ENCODE measurements around the gene RHOT2. TPM values are rescaled to one million over a fixed set of nuclear protein-coding genes. Genes with fewer than 3 reads are reported as not detected.

The RHOT2 gene
- total and polyA plus RNA-seq, 3 experiments from 2014 or later, result 49.6 to 151 (median 140) TPM

- H3K9me3 Mint-ChIP-seq, result no peaks in the 10 kb centered on the region
- ChIA-PET CTCF (no interaction called here), POLR2A (interaction anchor here (1.2 kb wide), 1 partner anchor 9 kb away, joined by 4 read pairs; no protein-coding TSS in a partner anchor)
- H3K9me3 ChIP-seq (ENCODE audit: low read length), result no peaks in the 10 kb centered on the region
- peaks cover 13 to 37% (median 17%) of the 10 kb centered on the region in 3 donors for H3K4me1 Mint-ChIP-seq
- no peak overlapping the region for H3K4me3 ChIP-seq (ENCODE audit: low read length)
- peaks cover 8% of the 10 kb centered on the region for H3K36me3 ChIP-seq (ENCODE audit: insufficient read depth, low read length)
- no peak overlapping the region for H3K27ac ChIP-seq (ENCODE audit: low read depth, low read length)
- peaks cover 0 to 6% of the 10 kb centered on the region in 2 donors for H3K27me3 Mint-ChIP-seq
- H3K27me3 ChIP-seq (ENCODE audit: insufficient read depth, low read length, poor library complexity, severe bottlenecking), result no peaks in the 10 kb centered on the region
- H3K4me1 ChIP-seq (ENCODE audit: insufficient read depth, low read length), result peaks cover 24% of the 10 kb centered on the region
- H3K4me3 Mint-ChIP-seq, result no peak overlapping the region
- H3K36me3 Mint-ChIP-seq, result peaks cover 0 to 31% (median 2%) of the 10 kb centered on the region in 3 donors
- H3K27ac Mint-ChIP-seq, result no peak overlapping the region
- DNase-seq, result no peak
These were observed 9.6 kb downstream of the RHOT2 start for GRCh38 chr16:677316-678190.

- Mint-ChIP-seq H3K27me3 (peaks cover 0 to 6% of the 10 kb centered on the region in 2 donors), H3K27ac (peak overlapping the region in 1 of 8 donors; percentile 79)
- CTCF ChIA-PET, result interaction anchor here (1.3 kb wide), 1 partner anchor 11 kb away, joined by 7 read pairs; the partner anchor contains the start of gene RHOT2
These were observed 10.4 kb downstream of the RHOT2 start for GRCh38 chr16:678209-678857.

GRCh38 chr16:678858-679813 is 11.2 kb downstream of the RHOT2 start:
- Histone ChIP-seq H3K36me3 (ENCODE audit: insufficient read depth, low read length) (peaks cover 8% of the 10 kb centered on the region), H3K27me3 (ENCODE audit: insufficient read depth, low read length, poor library complexity, severe bottlenecking) (no peaks in the 10 kb centered on the region), H3K4me3 (ENCODE audit: low read length) (peak overlapping the region; percentile 51), H3K27ac (ENCODE audit: low read depth, low read length) (peak overlapping the region; percentile 24), H3K4me1 (ENCODE audit: insufficient read depth, low read length) (peaks cover 32% of the 10 kb centered on the region), H3K9me3 (ENCODE audit: low read length) (no peaks in the 10 kb centered on the region)
- peak; percentile 52 to 74 (median 56) for DNase-seq
- Mint-ChIP-seq H3K4me1 (peaks cover 13 to 50% (median 20%) of the 10 kb centered on the region in 3 donors), H3K27me3 (peaks cover 0 to 6% of the 10 kb centered on the region in 2 donors), H3K36me3 (peaks cover 0 to 30% (median 3%) of the 10 kb centered on the region in 3 donors), H3K27ac (peak overlapping the region in 7 of 8 donors; percentile 66 to 86 (median 79)), H3K9me3 (no peaks in the 10 kb centered on the region), H3K4me3 (peak overlapping the region; percentile 80 to 92 (median 81))
- ChIA-PET CTCF (interaction anchor here (0.6 to 1.3 kb wide), 3 partner anchors 12 to 43 kb away, joined by 3 to 7 read pairs (median 4); partner anchors contain the start of genes METTL26 and RHOT2), POLR2A (interaction anchor here (1.1 to 1.9 kb wide), 3 partner anchors 10 to 43 kb away, joined by 4 to 7 read pairs (median 5); partner anchors contain the start of gene METTL26)

More at GRCh38 chr16:678209-678857, 10.4 kb downstream of the RHOT2 start:
- Mint-ChIP-seq H3K9me3 (no peaks in the 10 kb centered on the region), H3K4me1 (peaks cover 13 to 45% (median 20%) of the 10 kb centered on the region in 3 donors), H3K4me3 (peak overlapping the region in 2 of 7 donors; percentile 35 to 92), H3K36me3 (peaks cover 0 to 28% (median 3%) of the 10 kb centered on the region in 3 donors)
- H3K4me3 ChIP-seq (ENCODE audit: low read length), result no peak overlapping the region
- no peaks in the 10 kb centered on the region for H3K27me3 ChIP-seq (ENCODE audit: insufficient read depth, low read length, poor library complexity, severe bottlenecking)
- H3K36me3 ChIP-seq (ENCODE audit: insufficient read depth, low read length), result peaks cover 8% of the 10 kb centered on the region
- DNase-seq, result no peak
- POLR2A ChIA-PET, result interaction anchor here (1.1 to 1.2 kb wide), 2 partner anchors 9 to 17 kb away, joined by 4 to 5 read pairs; no protein-coding TSS in a partner anchor
- H3K4me1 ChIP-seq (ENCODE audit: insufficient read depth, low read length), result peaks cover 28% of the 10 kb centered on the region
- no peak overlapping the region for H3K27ac ChIP-seq (ENCODE audit: low read depth, low read length)
- H3K9me3 ChIP-seq (ENCODE audit: low read length), result no peaks in the 10 kb centered on the region

DNA sequence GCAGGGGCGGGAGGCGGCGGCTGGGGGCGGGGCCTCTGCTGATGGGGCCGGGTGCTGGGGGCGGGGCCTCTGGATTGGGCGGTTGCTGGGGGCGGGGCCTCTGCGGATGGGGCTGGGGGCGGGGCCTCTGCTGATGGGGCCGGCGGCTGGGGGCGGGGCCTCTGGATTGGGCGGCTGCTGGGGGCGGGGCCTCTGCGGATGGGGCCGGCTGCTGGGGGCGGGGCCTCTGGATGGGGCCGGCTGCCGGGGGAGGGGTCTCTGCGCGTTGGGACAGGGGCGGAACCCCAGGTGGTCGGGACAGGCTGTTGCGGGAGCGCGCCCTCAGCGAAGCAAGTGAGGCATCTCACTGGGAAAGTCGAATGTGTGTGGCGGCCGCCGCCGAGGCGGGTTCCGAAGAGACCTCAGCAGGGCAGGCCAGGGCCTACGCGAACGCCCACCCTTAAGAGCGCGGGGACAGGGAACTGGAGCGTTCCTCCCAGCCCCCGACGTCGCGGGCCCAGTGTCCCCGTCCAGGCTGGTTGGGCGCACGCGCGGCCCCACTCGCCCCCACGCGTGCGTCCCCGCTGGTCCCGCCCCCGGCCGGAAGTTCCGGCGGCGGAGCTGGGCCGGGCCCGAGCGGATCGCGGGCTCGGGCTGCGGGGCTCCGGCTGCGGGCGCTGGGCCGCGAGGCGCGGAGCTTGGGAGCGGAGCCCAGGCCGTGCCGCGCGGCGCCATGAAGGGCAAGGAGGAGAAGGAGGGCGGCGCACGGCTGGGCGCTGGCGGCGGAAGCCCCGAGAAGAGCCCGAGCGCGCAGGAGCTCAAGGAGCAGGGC is 12.1 kb downstream of the RHOT2 start, which contains the start of gene STUB1:
Gene STUB1, plus strand, starts transcription at position 597 of the 811 bp plus-strand sequence. Its CDS starts 116 bp downstream, at position 713.
- peak; percentile 81 to 91 (median 85) for DNase-seq
- Mint-ChIP-seq H3K27ac (peak within 1 kb of the TSS; percentile 50 to 94 (median 82)), H3K4me3 (peak within 1 kb of the TSS; percentile 80 to 91 (median 82)), H3K27me3 (peaks cover 0 to 2% of the 10 kb centered on the region in 2 donors), H3K4me1 (peaks cover 13 to 52% (median 20%) of the 10 kb centered on the region in 3 donors), H3K36me3 (peaks cover 0 to 31% (median 3%) of the 10 kb centered on the region in 3 donors), H3K9me3 (no peaks in the 10 kb centered on the region)
- H3K27me3 ChIP-seq (ENCODE audit: insufficient read depth, low read length, poor library complexity, severe bottlenecking), result no peaks in the 10 kb centered on the region
- ChIA-PET CTCF (interaction anchor here (0.8 to 1.8 kb wide), 5 partner anchors 10 to 31 kb away, joined by 3 to 8 read pairs (median 3); partner anchors contain the start of genes RHOT2, WDR24 and WDR90), POLR2A (interaction anchor here (0.9 to 1.9 kb wide), 7 partner anchors 10 to 108 kb away, joined by 3 to 15 read pairs (median 5); partner anchors contain the start of genes HAGHL, METTL26, RHOT2 and RPUSD1)
- peaks cover 8% of the 10 kb centered on the region for H3K36me3 ChIP-seq (ENCODE audit: insufficient read depth, low read length)
- no peaks in the 10 kb centered on the region for H3K9me3 ChIP-seq (ENCODE audit: low read length)
- H3K4me1 ChIP-seq (ENCODE audit: insufficient read depth, low read length), result peaks cover 32% of the 10 kb centered on the region
- peak within 1 kb of the TSS; percentile 67 for H3K4me3 ChIP-seq (ENCODE audit: low read length)
- H3K27ac ChIP-seq (ENCODE audit: low read depth, low read length), result peak within 1 kb of the TSS; percentile 72

- Histone ChIP-seq H3K27ac (ENCODE audit: low read depth, low read length) (peak overlapping the region; percentile 72), H3K4me1 (ENCODE audit: insufficient read depth, low read length) (peaks cover 35% of the 10 kb centered on the region), H3K4me3 (ENCODE audit: low read length) (peak overlapping the region; percentile 67), H3K9me3 (ENCODE audit: low read length) (no peaks in the 10 kb centered on the region), H3K36me3 (ENCODE audit: insufficient read depth, low read length) (peaks cover 8% of the 10 kb centered on the region), H3K27me3 (ENCODE audit: insufficient read depth, low read length, poor library complexity, severe bottlenecking) (no peaks in the 10 kb centered on the region)
- Mint-ChIP-seq H3K27ac (peak overlapping the region in 4 of 8 donors; percentile 9 to 94 (median 78)), H3K9me3 (no peaks in the 10 kb centered on the region), H3K27me3 (no peaks in the 10 kb centered on the region), H3K4me1 (peaks cover 13 to 49% (median 20%) of the 10 kb centered on the region in 3 donors), H3K36me3 (peaks cover 0 to 31% (median 3%) of the 10 kb centered on the region in 3 donors), H3K4me3 (peak overlapping the region; percentile 62 to 88 (median 80))
- CTCF ChIA-PET, result interaction anchor here (0.8 to 1.8 kb wide), 5 partner anchors 9 to 31 kb away, joined by 3 to 8 read pairs (median 3); partner anchors contain the start of genes RHOT2, WDR24 and WDR90
- DNase-seq, result no peak
- POLR2A ChIA-PET, result interaction anchor here (0.9 to 1.9 kb wide), 7 partner anchors 10 to 107 kb away, joined by 3 to 15 read pairs (median 5); partner anchors contain the start of genes HAGHL, METTL26, RHOT2 and RPUSD1
These were observed 12.7 kb downstream of the RHOT2 start for GRCh38 chr16:680625-680945.

DNA sequence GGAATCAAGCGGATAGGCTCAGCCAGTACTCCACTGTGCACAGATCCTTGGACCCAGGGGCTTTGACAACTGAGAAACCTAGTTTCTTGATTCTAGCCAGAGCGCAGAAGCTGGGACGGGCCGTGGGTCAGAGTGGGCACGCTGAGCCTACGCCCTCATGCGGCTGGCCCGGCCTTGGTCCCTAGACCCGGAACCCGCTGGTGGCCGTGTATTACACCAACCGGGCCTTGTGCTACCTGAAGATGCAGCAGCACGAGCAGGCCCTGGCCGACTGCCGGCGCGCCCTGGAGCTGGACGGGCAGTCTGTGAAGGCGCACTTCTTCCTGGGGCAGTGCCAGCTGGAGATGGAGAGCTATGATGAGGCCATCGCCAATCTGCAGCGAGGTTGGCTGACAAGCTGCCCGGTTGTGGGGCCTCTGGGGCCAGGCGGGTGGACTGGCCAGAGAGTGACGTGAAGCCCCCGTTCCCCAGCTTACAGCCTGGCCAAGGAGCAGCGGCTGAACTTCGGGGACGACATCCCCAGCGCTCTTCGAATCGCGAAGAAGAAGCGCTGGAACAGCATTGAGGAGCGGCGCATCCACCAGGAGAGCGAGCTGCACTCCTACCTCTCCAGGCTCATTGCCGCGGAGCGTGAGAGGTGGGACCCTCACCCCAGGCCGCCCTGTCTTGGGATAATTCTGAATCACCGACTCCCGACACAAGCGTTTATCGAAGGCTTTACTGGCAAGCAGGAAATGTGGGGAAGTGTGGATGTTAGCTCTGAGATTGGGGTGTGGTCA is 13.2 kb downstream of the RHOT2 start:
- Mint-ChIP-seq H3K27ac (peak overlapping the region in 5 of 8 donors; percentile 9 to 94 (median 77)), H3K36me3 (peaks cover 0 to 32% (median 3%) of the 10 kb centered on the region in 3 donors), H3K4me3 (peak overlapping the region; percentile 62 to 88 (median 78)), H3K4me1 (peaks cover 13 to 55% (median 20%) of the 10 kb centered on the region in 3 donors), H3K27me3 (no peaks in the 10 kb centered on the region), H3K9me3 (no peaks in the 10 kb centered on the region)
- Histone ChIP-seq H3K9me3 (ENCODE audit: low read length) (no peaks in the 10 kb centered on the region), H3K4me3 (ENCODE audit: low read length) (peak overlapping the region; percentile 67), H3K4me1 (ENCODE audit: insufficient read depth, low read length) (peaks cover 36% of the 10 kb centered on the region), H3K27me3 (ENCODE audit: insufficient read depth, low read length, poor library complexity, severe bottlenecking) (no peaks in the 10 kb centered on the region), H3K36me3 (ENCODE audit: insufficient read depth, low read length) (peaks cover 8% of the 10 kb centered on the region), H3K27ac (ENCODE audit: low read depth, low read length) (peak overlapping the region; percentile 72)
- POLR2A ChIA-PET, result interaction anchor here (0.9 to 1.9 kb wide), 6 partner anchors 9 to 107 kb away, joined by 3 to 15 read pairs (median 5); partner anchors contain the start of genes HAGHL, METTL26, RHOT2 and RPUSD1
- no peak for DNase-seq
- CTCF ChIA-PET, result interaction anchor here (0.8 to 2.3 kb wide), 7 partner anchors 9 to 32 kb away, joined by 3 to 8 read pairs (median 4); partner anchors contain the start of genes RHOT2, WDR24 and WDR90

Data from CD8-positive, alpha-beta memory T cell (primary cell).